Astrocyte (in vitro differentiated cells and primary cell): ENCODE data around the gene HSPA8.

ENCODE experiments used
- EZH2 ChIP-seq: IDR thresholded peaks from 2 replicates; pipeline ENCODE4 v1.6.1; 2012; ENCODE audit warnings: mild to moderate bottlenecking, low read length, inconsistent platforms; ENCODE audit not compliant: insufficient read depth
- TF ChIP-seq, protein P1 (sequence below): IDR thresholded peaks from 2 replicates; pipeline ENCODE4 v1.5.1; 2011; ENCODE audit warnings: low read depth, mild to moderate bottlenecking, inconsistent platforms, low read length, moderate library complexity; ENCODE audit not compliant: insufficient read depth

DNA sequence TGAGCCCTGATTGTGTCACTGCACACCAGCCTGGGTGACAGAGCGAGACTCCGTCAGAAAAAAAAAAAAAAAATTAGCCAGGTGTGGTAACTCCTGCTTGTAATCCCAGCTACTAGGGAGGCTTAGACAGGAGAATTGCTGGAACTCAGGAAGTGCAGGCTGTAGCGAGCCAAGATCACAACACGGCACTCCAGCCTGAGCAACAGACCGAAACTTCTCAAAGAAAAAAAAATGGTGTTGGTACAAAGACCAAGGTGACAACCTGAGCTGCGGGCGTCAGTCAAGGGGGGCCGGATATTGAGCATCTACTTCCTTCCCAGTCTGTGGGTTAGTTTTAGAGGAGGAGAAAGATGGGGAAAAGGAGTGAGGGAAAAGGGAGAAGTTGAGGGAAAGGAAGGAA, 48.5 kb upstream of the HSPA8 start:
- no peak for TF ChIP-seq EZH2
- TF ChIP-seq, protein P1, sequence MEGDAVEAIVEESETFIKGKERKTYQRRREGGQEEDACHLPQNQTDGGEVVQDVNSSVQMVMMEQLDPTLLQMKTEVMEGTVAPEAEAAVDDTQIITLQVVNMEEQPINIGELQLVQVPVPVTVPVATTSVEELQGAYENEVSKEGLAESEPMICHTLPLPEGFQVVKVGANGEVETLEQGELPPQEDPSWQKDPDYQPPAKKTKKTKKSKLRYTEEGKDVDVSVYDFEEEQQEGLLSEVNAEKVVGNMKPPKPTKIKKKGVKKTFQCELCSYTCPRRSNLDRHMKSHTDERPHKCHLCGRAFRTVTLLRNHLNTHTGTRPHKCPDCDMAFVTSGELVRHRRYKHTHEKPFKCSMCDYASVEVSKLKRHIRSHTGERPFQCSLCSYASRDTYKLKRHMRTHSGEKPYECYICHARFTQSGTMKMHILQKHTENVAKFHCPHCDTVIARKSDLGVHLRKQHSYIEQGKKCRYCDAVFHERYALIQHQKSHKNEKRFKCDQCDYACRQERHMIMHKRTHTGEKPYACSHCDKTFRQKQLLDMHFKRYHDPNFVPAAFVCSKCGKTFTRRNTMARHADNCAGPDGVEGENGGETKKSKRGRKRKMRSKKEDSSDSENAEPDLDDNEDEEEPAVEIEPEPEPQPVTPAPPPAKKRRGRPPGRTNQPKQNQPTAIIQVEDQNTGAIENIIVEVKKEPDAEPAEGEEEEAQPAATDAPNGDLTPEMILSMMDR: no peak
